AG04450 (cell line): ENCODE data around the gene OLFM4. TPM values are rescaled to one million over a fixed set of nuclear protein-coding genes. Genes with fewer than 3 reads are reported as not detected.

Experiments used
- CTCF ChIA-PET: fragments of 300-600, 350-600 bp; formaldehyde crosslinking; extraction: SDS; loops from one replicate; lab custom pipeline; 2022; ENCODE audit warnings: antibody characterized with exemption, inconsistent platforms; lab: Charles Lee
- POLR2A ChIA-PET: fragments of 350-600 bp; formaldehyde crosslinking; extraction: SDS; loops from one replicate; lab custom pipeline; 2021; ENCODE audit warnings: antibody characterized with exemption, inconsistent platforms; lab: Yijun Ruan, JAX
- DNase-seq: peaks from one replicate; pipeline ENCODE4 v3.0.0-alpha.2; 2011; ENCODE audit warnings: low read depth, low spot score
- H3K27ac ChIP-seq: one replicate; pipeline ENCODE4 v1.5.1; 2012; ENCODE audit warnings: low read depth, low read length, control low read depth
- H3K27me3 ChIP-seq: one replicate; pipeline ENCODE4 v1.6.0; 2012; ENCODE audit warnings: low read length; ENCODE audit not compliant: control insufficient read depth, insufficient read depth
- H3K4me3 ChIP-seq: 2 replicates; pipeline ENCODE4 v1.5.1; 2011; ENCODE audit warnings: mild to moderate bottlenecking, low read depth, low read length, control low read depth
- H3K9me3 ChIP-seq: 2 replicates; pipeline ENCODE4 v1.5.1; 2012; ENCODE audit warnings: low read length; ENCODE audit not compliant: control insufficient read depth, insufficient read depth
- polyA plus RNA-seq: library from polyadenylated mRNA; depleted of rRNA; stranded (reverse); fragments of >200 nt; gene quantifications from 2 replicates; pipeline ENCODE4 v1.2.3, GENCODE V29; 2011
- TF ChIP-seq, protein P1 (sequence below): IDR thresholded peaks from 2 replicates; pipeline ENCODE4 v1.5.1; 2011; ENCODE audit warnings: low read depth, low read length, control low read depth, inconsistent platforms

Gene OLFM4
- polyA plus RNA-seq, 1 experiment = not detected

DNA sequence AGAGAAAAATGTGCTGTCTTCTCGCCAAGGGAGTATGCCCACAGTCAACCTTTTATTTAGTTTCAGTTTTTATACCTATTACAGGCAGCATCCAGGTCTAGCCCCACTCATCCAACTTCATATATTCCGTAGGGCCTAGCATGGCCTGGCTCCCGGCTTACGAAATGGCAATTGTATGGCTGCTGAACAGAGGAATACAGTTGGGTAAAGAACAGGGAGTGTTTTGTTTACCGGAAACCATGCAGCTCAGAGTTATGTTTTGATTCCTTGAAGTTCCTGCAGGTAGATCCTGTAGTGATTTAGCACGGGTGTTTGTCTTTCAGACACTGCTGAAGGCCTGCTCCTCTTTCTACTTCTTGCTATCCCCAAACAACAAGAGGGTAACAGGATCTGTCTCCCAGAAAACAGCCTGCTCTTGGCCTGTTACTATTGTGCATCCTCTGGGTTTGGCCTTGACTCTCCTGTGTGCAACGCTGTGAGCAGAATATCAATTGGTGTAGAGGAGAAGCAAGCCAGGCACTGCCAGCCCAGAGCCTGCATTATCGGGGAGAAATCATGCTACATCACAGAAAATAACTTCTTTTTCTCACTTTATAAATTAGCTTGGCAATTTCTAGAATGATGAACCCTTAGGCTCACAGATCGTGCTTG lies 32.4 kb downstream of the OLFM4 start:
- H3K27me3 ChIP-seq = no peaks in the 10 kb centered on the region
- TF ChIP-seq, protein P1, sequence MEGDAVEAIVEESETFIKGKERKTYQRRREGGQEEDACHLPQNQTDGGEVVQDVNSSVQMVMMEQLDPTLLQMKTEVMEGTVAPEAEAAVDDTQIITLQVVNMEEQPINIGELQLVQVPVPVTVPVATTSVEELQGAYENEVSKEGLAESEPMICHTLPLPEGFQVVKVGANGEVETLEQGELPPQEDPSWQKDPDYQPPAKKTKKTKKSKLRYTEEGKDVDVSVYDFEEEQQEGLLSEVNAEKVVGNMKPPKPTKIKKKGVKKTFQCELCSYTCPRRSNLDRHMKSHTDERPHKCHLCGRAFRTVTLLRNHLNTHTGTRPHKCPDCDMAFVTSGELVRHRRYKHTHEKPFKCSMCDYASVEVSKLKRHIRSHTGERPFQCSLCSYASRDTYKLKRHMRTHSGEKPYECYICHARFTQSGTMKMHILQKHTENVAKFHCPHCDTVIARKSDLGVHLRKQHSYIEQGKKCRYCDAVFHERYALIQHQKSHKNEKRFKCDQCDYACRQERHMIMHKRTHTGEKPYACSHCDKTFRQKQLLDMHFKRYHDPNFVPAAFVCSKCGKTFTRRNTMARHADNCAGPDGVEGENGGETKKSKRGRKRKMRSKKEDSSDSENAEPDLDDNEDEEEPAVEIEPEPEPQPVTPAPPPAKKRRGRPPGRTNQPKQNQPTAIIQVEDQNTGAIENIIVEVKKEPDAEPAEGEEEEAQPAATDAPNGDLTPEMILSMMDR = no peak
- H3K4me3 ChIP-seq = no peak overlapping the region
- POLR2A ChIA-PET = no interaction called here
- no peak for DNase-seq
- CTCF ChIA-PET = no interaction called here
- no peak overlapping the region for H3K27ac ChIP-seq
- no peaks in the 10 kb centered on the region for H3K9me3 ChIP-seq

DNA sequence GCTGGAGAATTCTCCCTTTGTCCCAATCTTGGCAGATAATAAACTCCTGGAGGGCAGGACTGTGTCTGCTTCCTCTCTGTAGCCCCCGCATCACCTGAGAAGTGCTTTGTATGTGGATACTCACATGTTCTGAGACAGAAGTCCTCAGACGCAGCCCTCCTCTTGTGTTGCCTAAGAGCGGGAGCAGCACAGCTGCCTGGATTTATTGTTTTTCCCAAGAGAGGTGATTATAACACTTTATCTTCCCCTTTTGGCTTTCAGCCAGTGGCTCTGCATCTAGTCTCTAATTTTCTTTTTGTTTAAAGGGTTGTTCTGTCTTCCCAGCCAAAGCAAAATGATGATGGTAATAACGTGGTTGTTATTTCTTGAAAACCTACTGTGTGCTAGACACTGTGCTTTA lies 36.1 kb downstream of the OLFM4 start:
- ChIA-PET POLR2A (no interaction called here), CTCF (no interaction called here)
- TF ChIP-seq, protein P1 = no peak
- no peaks in the 10 kb centered on the region for H3K27me3 ChIP-seq
- no peak overlapping the region for H3K27ac ChIP-seq
- no peak for DNase-seq
- H3K4me3 ChIP-seq = no peak overlapping the region
- H3K9me3 ChIP-seq = no peaks in the 10 kb centered on the region

DNA sequence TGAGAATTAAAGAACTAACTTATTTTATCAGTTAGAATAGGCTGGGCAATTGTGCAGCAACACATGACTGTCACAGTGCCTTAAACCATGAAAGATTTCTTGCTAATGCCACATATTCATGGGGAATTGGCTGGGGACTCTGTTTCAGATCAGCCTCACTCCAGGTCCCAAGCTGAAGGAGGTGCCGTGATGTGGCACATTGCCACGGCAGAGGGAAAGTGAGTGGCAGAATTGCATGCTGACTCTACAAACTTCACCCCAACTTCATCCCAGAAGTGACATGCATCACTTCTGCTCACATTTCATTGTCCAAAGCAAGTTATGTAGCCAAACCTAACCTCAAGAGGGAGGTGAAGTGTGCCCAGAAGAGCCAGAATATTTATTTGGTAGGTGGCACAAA lies 37.8 kb downstream of the OLFM4 start:
- Histone ChIP-seq H3K4me3 (no peak overlapping the region), H3K27ac (no peak overlapping the region), H3K27me3 (no peaks in the 10 kb centered on the region), H3K9me3 (no peaks in the 10 kb centered on the region)
- POLR2A ChIA-PET = no interaction called here
- CTCF ChIA-PET = no interaction called here
- no peak for DNase-seq
- TF ChIP-seq, protein P1 = no peak

DNA sequence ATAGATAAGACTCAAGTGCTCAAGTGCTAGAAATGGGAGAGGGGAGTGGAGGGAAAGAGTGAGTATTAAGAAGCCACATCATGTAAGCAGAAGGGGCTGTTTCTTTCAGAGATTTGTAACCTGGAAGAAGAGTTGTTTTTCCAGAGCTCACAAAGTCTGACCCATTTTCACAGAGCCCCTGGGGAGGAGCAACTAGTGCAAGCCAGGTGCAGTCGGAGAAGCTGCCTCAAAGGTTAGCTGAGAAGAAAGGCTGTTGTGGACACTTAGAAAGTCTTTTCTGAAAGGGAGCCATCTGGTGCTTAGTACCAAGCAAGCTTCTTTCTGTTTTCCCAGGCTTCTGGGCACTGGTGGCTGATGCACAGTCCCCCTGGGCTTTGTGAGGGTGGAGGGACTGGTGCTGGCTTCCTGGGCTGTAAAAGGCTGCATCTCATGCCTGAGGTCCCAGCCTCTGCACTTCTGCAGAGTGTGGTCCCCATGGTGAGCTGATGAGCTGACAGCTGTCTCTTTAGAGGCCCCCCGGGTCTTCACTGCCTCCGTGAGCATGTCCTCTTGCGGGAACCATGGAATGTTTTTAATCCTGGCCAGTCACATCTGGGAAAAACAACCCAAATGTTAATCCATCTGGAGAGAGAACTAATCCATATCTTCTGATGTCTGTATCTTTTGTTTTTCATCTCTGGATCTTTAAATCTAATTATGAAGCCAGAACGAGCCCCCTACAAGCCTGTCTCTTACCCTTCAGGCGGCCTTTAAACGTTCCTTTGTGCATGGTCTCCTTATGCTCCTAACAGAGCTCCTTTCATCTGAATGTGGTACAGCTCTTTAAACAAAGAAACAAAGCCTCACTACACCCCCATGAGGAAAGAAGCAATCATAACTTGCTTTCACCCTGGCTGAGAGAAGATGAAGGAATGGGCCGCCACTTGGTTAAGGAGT lies 40.2 kb downstream of the OLFM4 start:
- no peak for DNase-seq
- TF ChIP-seq, protein P1 = no peak
- ChIA-PET POLR2A (no interaction called here), CTCF (no interaction called here)
- H3K27ac ChIP-seq = no peak overlapping the region
- H3K9me3 ChIP-seq = peaks cover 4% of the 10 kb centered on the region; the same call in 1 of the 2 replicates
- H3K27me3 ChIP-seq = no peaks in the 10 kb centered on the region
- H3K4me3 ChIP-seq = no peak overlapping the region

DNA sequence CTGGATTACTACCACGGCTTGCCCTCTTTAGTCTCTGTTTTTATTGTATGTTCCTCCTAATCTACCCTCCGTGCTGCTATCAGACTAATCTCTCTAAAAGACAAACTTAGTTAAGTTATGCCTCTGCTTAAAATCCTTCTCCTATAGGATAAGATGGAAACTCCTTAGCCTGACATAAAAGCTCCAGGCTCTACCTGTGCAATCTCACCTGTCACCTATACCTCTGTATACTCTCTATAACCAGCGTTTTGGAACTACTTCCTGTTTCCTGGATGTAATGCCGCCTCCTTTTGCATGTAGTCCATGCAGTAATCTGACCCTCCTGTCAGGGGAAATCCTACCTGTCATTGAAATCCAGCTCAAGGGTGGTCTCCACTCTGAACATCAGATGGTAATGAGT lies 41.2 kb downstream of the OLFM4 start:
- Histone ChIP-seq H3K27ac (no peak overlapping the region), H3K9me3 (peaks cover 8% of the 10 kb centered on the region; the same call in 1 of the 2 replicates), H3K27me3 (no peaks in the 10 kb centered on the region), H3K4me3 (no peak overlapping the region)
- no peak for DNase-seq
- TF ChIP-seq, protein P1 = no peak
- ChIA-PET CTCF (no interaction called here), POLR2A (no interaction called here)
